Epithelial cell of proximal tubule (primary cell): ENCODE results near the gene RFT1. TPM values are rescaled to one million over a fixed set of nuclear protein-coding genes. Genes with fewer than 3 reads are reported as not detected.

Experiments
- DNase-seq: peaks from one replicate; pipeline ENCODE4 v3.0.0-alpha.2; 2011; ENCODE audit warnings: low read depth
- H3K4me3 ChIP-seq: 2 replicates; pipeline ENCODE4 v1.5.1; 2011; ENCODE audit warnings: low read depth, mild to moderate bottlenecking, low read length
- total RNA-seq: library from RNA; depleted of rRNA; stranded (reverse); fragments of >200 nt; gene quantifications from 2 replicates; pipeline ENCODE4 v1.2.3, GENCODE V29; 2015
- TF ChIP-seq, protein P1 (sequence below): conservative IDR thresholded peaks from 2 replicates; pipeline ENCODE4 v1.5.1; 2012; ENCODE audit warnings: low read depth, mild to moderate bottlenecking, low read length

Gene RFT1
- total RNA-seq, 1 donor from 2014 or later = 25.1 TPM

- no peak for DNase-seq
- TF ChIP-seq, protein P1, sequence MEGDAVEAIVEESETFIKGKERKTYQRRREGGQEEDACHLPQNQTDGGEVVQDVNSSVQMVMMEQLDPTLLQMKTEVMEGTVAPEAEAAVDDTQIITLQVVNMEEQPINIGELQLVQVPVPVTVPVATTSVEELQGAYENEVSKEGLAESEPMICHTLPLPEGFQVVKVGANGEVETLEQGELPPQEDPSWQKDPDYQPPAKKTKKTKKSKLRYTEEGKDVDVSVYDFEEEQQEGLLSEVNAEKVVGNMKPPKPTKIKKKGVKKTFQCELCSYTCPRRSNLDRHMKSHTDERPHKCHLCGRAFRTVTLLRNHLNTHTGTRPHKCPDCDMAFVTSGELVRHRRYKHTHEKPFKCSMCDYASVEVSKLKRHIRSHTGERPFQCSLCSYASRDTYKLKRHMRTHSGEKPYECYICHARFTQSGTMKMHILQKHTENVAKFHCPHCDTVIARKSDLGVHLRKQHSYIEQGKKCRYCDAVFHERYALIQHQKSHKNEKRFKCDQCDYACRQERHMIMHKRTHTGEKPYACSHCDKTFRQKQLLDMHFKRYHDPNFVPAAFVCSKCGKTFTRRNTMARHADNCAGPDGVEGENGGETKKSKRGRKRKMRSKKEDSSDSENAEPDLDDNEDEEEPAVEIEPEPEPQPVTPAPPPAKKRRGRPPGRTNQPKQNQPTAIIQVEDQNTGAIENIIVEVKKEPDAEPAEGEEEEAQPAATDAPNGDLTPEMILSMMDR = no peak
- no peak overlapping the region for H3K4me3 ChIP-seq
Observed at GRCh38 chr3:53171827-53172505, 41.7 kb upstream of the RFT1 start.

DNA sequence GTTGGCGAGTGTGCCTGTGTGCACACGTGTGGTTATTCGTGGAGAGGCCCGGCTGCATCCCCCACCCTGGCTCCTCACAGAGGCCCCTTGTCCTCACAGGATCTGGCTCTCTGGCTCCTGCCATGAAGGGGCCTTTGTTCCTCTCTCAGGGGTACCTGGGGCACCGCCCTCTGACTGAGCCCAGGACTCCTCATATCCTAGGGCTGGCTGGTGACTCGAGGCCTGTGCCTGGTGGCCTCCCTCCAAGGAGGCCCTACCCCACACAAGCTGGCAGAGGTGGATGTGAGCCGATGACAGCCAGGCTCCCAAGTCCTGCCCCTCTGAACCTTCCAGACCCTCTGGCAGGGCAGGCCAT is 40.8 kb upstream of the RFT1 start:
- no peak for DNase-seq
- TF ChIP-seq, protein P1 = no peak
- H3K4me3 ChIP-seq = no peak overlapping the region

GRCh38 chr3:53170325-53171063 is 40.3 kb upstream of the RFT1 start:
- no peak overlapping the region for H3K4me3 ChIP-seq
- TF ChIP-seq, protein P1 = no peak
- no peak for DNase-seq

DNA sequence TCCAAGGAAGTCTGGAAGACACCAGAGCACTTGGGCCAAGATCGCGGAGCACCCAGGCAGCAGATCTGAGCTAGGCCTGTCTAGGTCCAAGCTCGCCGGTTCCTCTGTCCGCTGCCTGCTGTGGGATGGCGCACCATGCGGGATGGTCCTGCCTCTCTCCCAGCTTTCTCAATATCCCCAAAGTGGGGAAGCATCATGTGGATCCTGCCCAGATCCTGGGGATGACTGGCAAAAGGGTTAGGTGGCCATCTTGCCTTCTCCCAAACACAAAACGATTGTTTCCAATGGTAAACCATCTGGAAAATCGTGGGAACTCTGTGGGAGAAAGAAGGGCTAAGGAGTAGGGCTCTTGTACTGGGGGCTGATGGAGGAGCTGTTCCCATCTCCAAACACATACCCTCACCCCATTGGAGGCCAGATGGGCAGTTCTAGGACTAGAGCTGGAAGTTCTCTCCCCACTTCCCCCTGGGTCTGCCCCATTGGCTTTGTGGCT is 39.6 kb upstream of the RFT1 start:
- no peak for DNase-seq
- H3K4me3 ChIP-seq = no peak overlapping the region
- TF ChIP-seq, protein P1 = no peak

DNA sequence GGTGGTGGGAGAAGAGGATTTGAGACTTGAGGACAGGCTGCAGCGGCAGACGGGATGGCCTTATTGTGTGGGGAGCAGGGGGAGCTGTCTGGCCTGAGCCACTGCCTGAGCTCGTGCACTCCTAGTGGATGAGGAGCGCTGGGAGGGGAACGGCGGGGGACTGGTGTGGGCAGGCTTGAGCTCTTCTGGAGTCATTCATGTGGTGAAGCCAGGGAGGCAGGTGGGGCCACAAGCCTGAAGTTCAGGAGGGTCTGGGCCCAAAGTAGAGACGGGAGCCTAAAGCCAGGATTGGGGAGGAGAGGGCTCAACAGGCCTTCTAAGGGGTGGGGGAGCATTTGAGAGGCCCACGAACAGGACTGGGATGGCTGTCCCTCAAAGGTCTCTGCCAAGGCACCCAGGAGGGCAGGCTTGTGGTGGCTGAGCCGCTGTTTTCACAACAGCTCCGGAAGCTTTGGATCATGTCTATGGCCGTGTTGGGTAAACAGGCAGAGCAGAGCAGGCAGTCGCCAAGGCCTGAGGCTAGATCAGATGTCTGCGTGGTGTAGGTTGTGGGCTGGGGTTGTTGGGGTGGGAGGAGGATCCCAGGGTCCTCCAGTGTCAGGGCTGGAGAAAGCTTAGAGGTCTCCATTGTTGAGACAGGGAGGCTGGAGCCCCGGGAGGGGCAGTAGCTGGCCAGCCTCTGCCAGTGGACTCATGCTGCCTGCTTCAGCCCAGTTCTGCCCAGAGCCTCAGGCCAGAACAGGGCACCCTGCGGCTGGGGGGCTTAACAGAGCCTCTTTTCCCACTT is 39.0 kb upstream of the RFT1 start:
- TF ChIP-seq, protein P1 = no peak
- DNase-seq = no peak
- H3K4me3 ChIP-seq = no peak overlapping the region

DNA sequence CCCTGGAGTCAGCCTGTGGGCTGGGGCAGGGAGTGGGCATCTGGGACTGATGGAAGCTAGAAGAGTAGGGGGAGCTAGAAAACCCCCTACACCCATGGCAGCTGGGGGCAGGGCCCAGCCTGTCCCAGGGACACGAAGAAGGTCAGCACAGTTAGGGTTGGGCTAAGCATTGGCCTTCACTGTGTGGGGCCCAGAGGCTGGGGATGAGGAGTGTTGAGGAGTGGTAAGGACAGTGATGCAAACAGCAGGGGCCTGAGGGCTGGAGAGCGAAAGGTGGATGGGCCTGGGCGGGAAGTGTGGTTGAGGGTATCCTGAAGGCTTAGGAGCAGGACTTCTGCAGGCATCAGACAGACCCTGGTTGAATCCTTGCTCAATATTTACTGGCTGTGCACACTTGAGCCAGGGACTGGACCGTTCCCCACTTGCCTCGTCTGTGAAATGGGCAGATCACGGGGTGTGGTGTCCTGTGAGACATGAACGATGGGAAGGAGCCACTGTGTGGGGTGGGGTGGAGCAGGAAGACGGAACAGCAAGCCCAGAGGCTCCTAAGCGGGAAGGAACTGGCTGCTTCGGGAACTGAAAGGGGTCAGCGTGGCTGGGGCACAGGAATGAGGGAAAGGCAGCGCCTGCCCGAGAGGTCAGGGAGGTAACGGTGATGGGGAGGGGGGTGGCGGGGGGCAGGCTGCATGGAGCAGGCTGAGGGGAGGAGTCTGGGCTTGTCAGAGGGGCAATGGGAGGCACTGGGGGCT is 38.1 kb upstream of the RFT1 start:
- DNase-seq = no peak
- TF ChIP-seq, protein P1 = no peak
- no peak overlapping the region for H3K4me3 ChIP-seq
